WI38 (cell line): ENCODE results near the gene LANCL2.

Experiments used
- H3K4me3 ChIP-seq: 2 replicates; pipeline ENCODE4 v1.5.1; 2011; ENCODE audit warnings: low read depth, mild to moderate bottlenecking, control low read depth, low read length
- CTCF ChIP-seq: IDR thresholded peaks from 2 replicates; pipeline ENCODE4 v1.5.1; 2012; ENCODE audit warnings: low read depth, mild to moderate bottlenecking, control low read depth, low read length

LANCL2 gene

GRCh38 chr7:55432939-55433784, 68.0 kb downstream of the LANCL2 start:
- TF ChIP-seq CTCF, result no peak
- H3K4me3 ChIP-seq, result no peak overlapping the region

DNA sequence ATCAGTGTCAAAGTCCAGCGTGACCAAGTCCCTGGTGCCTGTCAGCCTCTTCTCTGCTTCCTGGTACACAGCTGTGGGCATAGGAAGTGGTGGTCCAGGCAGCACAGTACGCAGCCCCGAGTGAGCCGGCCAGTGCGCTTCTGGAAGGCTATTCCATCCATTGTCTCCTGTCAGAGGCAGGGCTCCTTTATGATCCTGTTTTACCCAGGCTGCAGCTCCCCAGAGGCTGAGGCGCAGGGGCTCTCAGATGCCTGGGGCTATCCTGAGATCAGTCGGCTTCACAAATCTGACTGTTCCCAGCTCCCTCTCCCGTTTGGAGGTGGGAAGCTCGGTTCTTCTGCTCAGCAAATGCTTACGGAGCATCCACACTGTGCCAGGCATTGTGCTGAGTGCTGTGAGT, 70.3 kb downstream of the LANCL2 start:
- no peak for TF ChIP-seq CTCF
- no peak overlapping the region for H3K4me3 ChIP-seq

DNA sequence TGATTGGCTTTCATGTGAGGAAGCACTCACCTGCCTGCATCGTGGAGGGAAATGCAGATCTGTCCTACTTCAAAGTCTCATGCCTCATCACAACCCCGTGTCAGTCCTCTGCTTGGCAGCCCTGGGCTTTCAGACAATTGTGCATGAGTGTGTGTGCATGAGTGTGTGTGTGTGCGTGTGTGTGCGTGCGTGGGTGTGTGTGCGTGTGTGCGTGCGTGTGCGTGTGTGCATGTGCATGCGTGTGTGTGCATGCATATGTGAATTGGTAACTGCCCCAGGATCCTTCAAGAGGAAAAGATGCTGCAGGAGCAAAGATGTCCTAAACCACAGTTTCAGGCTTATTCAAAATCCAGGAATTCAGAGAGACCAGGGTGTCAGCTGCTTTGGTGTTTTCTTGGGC, 71.3 kb downstream of the LANCL2 start:
- no peak overlapping the region for H3K4me3 ChIP-seq

DNA sequence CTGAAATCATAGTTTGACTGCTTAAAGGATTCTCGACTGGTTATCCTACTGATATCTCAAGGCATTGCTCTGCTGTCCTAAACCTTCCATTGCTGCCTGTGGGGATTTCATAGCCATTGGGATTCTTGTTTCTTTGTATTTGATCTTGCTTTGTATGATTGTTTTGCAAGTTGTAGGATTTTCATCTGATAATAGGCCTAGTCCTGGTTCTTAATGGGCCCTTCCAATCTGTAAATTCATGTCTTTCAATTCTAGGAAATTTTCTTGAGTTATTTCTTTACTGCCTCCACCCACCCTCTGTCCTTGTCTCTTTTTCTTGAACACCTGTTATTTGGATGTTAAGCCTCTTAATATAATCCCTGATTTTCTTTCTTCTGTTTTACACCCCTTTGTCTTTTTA, 72.2 kb downstream of the LANCL2 start:
- H3K4me3 ChIP-seq, result no peak overlapping the region
- TF ChIP-seq CTCF, result no peak

More for the DNA sequence above, 71.3 kb downstream of the LANCL2 start:
- no peak for TF ChIP-seq CTCF

DNA sequence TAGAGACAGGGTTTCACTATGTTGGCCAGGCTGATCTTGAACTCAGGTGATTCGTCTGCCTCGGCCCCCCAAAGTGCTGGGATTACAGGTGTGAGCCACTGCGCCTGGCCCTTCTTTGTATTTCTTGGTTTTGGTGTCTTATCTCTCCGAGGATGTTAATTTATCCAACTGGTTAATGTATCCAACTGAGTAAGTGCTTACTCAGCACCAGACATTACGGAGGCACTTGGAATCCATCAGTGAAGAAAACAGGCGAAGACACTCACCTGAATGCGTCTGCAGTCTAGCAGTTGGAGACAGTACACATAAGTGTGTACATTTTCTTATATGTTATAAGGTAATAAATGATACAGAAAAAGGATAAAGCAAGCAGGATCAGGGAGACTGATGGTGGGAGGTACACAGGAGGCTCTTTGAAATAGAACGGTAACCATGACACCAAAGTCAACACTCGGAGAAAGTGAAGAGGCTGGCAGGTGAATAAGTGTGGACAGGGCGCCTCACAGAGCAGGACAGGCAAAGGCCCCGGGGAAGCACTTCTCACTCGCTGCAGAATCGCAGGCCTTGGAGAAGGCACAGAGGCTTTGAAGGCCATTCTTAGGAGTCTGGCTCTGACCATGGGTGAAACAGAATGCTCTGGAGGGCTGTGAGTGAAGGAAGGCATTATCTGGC, 73.1 kb downstream of the LANCL2 start:
- TF ChIP-seq CTCF, result no peak
- H3K4me3 ChIP-seq, result no peak overlapping the region

GRCh38 chr7:55438757-55439525, 73.8 kb downstream of the LANCL2 start:
- H3K4me3 ChIP-seq, result no peak overlapping the region
- TF ChIP-seq CTCF, result no peak
